ENCODE results near the gene RPS15A. TPM values are rescaled to one million over a fixed set of nuclear protein-coding genes. Genes with fewer than 3 reads are reported as not detected.
"Not testable (repeated sequence)": the region's sequence is repeated elsewhere in the genome, so short reads cannot be mapped to it uniquely, and the experiment has no call there.

RPS15A gene
- total RNA-seq, 6 experiments from 2014 or later: 1,092 to 1,264 (median 1,201) TPM

DNA sequence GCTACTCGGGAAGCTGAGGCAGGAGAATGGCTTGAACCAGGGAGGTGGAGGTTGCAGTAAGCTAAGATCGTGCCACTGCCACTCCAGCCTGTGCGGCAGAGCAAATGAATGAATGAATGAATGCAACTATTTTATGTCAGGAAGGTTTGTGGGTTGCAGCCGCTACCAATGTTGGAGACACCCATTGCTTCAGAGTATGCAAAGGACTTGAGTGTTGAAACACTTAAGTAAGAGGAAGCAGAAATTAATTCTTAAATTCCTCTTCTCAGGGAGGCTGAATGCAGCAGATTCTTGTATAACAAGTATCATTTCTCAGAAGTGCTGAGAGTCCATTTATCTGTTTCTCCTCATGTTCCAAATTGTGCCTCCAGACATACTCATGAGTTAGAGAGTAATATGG, 15.5 kb downstream of the RPS15A start:
- DNase-seq; H3K4me1 Mint-ChIP-seq (ENCODE audit: low read depth); H3K36me3 Mint-ChIP-seq (ENCODE audit: low read depth); H3K27ac Mint-ChIP-seq; H3K27me3 Mint-ChIP-seq (ENCODE audit: insufficient read depth); H3K4me3 Mint-ChIP-seq; H3K9me3 Mint-ChIP-seq: not testable (repeated sequence)

DNA sequence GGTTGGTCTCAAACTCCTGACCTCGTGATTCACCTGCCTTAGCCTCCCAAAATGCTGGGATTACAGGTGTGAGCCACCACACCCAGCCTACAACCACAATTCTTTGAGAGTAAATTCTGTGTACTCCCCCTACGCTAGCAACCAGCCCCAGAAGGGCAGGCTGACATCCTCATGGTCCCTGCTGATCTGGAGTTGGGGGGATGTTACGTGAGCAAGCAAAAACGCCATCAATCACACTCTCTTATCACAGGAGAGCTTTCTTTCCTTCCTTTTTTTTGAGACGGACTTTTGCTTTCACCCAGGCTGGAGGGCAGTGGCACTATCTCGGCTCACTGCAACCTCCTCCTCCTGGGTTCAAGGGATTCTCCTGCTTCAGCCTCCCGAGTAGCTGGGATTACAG, 18.0 kb downstream of the RPS15A start:
- H3K36me3 Mint-ChIP-seq (ENCODE audit: low read depth); H3K9me3 Mint-ChIP-seq; DNase-seq; H3K4me3 Mint-ChIP-seq; H3K27me3 Mint-ChIP-seq (ENCODE audit: insufficient read depth); H3K27ac Mint-ChIP-seq; H3K4me1 Mint-ChIP-seq (ENCODE audit: low read depth): not testable (repeated sequence)

DNA sequence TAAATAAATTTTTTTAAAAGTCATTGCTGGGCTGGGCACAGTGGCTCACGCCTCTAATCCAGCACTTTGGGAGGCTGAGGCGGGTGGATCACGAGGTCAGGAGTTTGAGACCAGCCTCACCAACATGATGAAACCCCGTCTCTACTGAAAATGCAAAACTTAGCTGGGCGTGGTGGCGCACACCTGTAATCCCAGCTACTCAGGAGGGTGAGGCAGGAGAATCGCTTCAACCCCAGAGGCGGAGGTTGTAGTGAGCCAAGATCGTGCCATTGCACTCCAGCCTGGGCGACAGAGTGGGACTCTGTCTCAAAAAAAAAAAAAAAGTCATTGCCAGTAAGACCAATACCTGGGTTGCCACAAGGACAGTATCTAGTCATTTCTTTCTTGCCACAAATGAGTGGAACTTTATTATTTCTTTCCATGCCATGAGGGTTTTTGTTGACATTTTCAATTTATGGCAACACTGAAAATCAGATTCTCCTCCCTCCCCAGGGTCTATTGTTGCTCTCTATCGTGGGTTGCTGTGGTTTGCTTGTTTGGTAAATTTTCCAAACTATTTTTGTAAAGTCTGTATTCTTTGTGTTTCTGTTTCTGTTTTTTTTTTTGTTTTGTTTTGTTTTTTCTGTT, 19.7 kb downstream of the RPS15A start:
- H3K4me1 Mint-ChIP-seq (ENCODE audit: low read depth); H3K9me3 Mint-ChIP-seq; H3K4me3 Mint-ChIP-seq; H3K36me3 Mint-ChIP-seq (ENCODE audit: low read depth); H3K27me3 Mint-ChIP-seq (ENCODE audit: insufficient read depth); H3K27ac Mint-ChIP-seq; DNase-seq: not testable (repeated sequence)

DNA sequence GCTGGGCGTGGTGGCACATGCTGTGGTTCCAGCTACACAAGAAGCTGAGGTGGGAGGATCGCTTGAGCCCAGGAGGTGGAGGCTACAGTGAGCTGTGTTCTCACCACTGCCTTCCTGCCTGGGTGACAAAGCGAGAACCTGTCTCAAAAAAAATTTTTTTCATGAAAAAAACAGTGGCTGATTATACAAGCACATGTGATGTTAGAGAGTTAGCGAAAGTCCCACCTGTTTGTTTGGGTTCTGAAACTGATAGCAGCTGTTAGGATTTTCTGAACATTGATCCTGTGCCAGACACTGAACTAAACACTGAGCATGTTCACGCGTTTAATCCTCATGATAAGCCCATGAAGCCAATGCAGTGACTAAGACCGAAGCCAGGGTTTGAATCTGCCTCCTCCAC, 22.9 kb downstream of the RPS15A start:
- DNase-seq; H3K4me1 Mint-ChIP-seq (ENCODE audit: low read depth); H3K9me3 Mint-ChIP-seq: not testable (repeated sequence)

DNA sequence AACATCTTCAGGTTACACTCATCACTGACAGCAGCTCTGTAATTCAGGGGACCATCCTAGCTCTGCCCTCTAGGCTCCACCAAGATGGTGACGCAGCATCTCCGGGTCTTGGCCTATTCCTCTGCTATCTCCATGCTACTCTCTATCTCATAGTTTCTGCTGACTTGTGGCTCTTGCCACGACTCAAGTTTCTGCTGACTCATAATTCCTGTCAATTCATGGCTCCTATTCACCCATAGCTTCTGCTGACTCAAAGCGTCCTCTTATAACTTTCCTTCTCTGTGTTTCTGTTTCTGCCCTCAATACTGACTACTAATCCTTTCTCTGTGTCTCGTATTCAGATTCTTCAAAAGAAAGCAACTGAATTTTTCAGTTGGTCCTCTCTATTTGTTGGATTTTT, 27.4 kb downstream of the RPS15A start:
- peak; percentile 35 for DNase-seq
- not testable (repeated sequence) for H3K9me3 Mint-ChIP-seq; H3K27ac Mint-ChIP-seq; H3K27me3 Mint-ChIP-seq (ENCODE audit: insufficient read depth); H3K4me3 Mint-ChIP-seq; H3K4me1 Mint-ChIP-seq (ENCODE audit: low read depth); H3K36me3 Mint-ChIP-seq (ENCODE audit: low read depth)

More for the DNA sequence above, 22.9 kb downstream of the RPS15A start:
- not testable (repeated sequence) for H3K4me3 Mint-ChIP-seq; H3K36me3 Mint-ChIP-seq (ENCODE audit: low read depth); H3K27me3 Mint-ChIP-seq (ENCODE audit: insufficient read depth); H3K27ac Mint-ChIP-seq

DNA sequence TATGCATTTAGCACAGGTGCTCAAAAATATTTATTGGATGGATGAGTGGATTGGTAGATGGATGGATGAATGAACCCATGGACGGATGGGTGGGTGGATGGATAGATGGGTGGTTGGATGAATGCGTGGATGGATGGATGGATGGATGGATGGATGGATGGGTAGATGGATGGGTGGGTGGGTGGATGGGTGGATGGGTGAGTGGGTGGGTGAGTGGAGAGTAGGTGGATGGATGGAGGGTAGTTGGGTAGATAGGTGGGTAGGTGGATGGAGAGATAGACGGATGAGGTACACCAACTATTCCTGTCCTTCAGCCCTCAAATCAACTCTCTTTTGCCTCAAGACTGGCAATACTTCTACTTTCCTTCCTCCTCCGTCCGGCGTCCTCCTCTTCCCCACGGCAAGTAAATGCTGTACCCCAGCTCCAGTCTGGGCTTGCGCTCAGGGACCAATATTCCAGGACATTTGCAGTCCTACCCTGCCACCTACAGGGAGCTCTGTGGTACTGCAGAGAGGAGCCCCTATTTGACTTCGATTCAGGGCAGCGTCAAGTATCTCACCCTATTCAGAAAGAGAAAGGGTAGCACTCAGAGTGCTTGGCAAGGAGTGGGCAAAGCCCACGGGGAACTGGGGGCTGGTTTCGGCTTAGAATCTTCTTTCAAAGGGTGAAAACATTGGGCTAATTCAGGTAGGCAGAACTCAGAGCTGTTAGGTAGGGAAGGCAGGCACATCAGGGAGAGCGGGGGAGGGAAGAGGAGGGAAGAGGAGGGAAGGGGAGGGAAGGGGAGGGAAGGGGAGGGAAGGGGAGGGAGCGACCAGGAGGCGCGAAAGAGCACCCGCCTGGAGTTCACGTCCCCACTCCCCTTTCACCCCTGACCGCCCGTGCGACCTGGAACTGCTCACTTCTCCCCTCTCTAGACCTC, 30.3 kb downstream of the RPS15A start:
- H3K4me3 Mint-ChIP-seq; H3K36me3 Mint-ChIP-seq (ENCODE audit: low read depth); H3K9me3 Mint-ChIP-seq; H3K27me3 Mint-ChIP-seq (ENCODE audit: insufficient read depth); H3K27ac Mint-ChIP-seq; H3K4me1 Mint-ChIP-seq (ENCODE audit: low read depth): not testable (repeated sequence)
- DNase-seq: peak; percentile 37
- TF ChIP-seq, protein P1, sequence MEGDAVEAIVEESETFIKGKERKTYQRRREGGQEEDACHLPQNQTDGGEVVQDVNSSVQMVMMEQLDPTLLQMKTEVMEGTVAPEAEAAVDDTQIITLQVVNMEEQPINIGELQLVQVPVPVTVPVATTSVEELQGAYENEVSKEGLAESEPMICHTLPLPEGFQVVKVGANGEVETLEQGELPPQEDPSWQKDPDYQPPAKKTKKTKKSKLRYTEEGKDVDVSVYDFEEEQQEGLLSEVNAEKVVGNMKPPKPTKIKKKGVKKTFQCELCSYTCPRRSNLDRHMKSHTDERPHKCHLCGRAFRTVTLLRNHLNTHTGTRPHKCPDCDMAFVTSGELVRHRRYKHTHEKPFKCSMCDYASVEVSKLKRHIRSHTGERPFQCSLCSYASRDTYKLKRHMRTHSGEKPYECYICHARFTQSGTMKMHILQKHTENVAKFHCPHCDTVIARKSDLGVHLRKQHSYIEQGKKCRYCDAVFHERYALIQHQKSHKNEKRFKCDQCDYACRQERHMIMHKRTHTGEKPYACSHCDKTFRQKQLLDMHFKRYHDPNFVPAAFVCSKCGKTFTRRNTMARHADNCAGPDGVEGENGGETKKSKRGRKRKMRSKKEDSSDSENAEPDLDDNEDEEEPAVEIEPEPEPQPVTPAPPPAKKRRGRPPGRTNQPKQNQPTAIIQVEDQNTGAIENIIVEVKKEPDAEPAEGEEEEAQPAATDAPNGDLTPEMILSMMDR (IDR thresholded peaks at IDR 0.05): peak; percentile 78

DNA sequence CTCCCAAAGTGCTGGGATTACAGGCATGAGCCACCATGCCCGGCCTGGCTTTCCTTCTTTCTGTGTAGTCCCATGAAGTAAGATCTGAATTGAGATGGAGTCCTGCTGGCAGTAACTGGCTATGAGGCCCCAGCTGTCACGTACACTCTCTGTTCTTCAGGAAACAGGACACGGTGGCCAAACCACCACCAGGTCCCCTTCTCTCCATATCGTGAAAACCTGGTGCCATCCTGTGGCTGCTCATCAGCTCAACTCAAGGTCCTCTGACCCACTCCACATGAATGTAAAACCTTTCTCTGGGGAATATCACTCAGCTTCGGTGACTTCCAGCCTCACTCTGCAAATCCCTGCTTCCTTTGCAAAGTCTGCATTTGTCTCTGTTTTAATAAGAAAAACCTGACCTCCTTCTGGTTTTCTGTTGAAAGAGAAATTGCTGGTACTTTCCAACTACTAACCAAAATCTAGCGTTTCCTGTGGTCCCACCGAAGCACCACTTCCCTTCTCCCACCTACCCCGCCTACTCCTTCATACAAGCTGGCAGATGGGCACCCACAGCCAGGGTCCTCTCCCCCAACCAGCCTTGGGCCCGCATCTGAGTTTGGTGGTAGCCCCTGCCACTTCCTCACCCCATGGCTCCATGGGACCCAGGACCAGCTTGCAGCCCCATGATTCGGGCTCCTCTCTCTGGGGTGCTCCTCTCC, 32.0 kb downstream of the RPS15A start:
- H3K4me1 Mint-ChIP-seq (ENCODE audit: low read depth); H3K4me3 Mint-ChIP-seq; H3K9me3 Mint-ChIP-seq; H3K27ac Mint-ChIP-seq; H3K36me3 Mint-ChIP-seq (ENCODE audit: low read depth); H3K27me3 Mint-ChIP-seq (ENCODE audit: insufficient read depth); DNase-seq: not testable (repeated sequence)

DNA sequence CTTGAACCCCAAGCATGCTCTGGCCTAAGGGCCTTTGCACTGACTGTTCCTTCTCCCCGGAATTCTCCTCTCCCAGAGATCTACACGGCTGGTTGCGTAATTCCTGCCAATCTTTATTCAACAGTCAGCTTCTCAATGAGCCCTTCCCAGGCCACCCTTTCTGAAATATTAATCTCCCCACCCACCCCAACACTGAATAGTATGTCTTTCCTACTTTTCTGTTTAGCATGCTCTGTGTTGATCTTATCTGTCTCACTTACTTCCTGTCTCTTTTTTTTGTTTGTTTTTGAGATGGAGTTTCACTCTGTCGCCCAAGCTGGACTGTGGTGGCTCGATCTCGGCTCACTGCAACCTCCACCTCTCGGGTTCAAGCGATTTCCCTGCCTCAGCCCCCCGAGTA, 33.5 kb downstream of the RPS15A start:
- H3K36me3 Mint-ChIP-seq (ENCODE audit: low read depth); DNase-seq; H3K4me3 Mint-ChIP-seq; H3K27me3 Mint-ChIP-seq (ENCODE audit: insufficient read depth); H3K4me1 Mint-ChIP-seq (ENCODE audit: low read depth); H3K27ac Mint-ChIP-seq; H3K9me3 Mint-ChIP-seq: not testable (repeated sequence)

DNA sequence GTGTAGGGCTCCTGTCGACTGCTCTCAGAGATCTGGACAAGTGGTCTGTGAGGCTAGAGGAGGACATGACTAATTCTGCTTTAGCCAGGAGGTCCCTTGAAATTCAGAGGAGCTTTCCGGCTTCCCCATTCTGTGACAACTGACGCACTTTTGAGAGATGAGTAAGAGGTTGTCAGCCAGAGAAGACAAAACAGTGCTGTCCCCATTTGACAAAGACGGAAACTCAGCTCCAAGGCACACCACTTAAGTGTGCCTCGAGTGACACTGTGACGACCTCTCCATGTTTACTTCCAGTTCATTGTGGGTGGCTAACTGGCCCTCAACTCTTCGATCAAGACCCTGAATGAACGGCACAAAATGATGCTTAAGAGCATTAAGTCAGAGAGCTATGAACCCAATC, 47.3 kb downstream of the RPS15A start:
- not testable (repeated sequence) for DNase-seq; H3K36me3 Mint-ChIP-seq (ENCODE audit: low read depth); H3K4me3 Mint-ChIP-seq; H3K27me3 Mint-ChIP-seq (ENCODE audit: insufficient read depth); H3K9me3 Mint-ChIP-seq; H3K4me1 Mint-ChIP-seq (ENCODE audit: low read depth); H3K27ac Mint-ChIP-seq

DNA sequence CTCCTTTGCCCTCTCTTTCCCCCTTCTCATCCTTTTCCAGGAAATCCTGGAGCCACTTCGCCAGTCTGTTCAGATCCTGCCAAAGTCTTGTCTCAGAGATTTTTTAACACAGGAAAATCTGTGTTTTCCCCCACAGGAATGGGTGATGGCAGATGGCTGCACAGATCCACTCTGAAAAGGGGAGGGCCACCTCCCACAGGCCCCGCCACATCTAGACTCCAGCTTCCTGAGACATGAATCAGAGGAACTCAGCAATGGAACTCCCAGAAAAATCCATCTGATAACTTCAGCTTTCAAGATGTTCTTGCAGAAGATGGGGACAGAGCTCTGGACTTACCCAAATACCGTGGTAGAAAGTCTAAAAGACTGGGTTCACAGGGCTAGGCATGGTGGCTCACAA, 50.1 kb downstream of the RPS15A start:
- H3K36me3 Mint-ChIP-seq (ENCODE audit: low read depth); H3K27me3 Mint-ChIP-seq (ENCODE audit: insufficient read depth); H3K4me3 Mint-ChIP-seq; H3K4me1 Mint-ChIP-seq (ENCODE audit: low read depth); H3K9me3 Mint-ChIP-seq; DNase-seq; H3K27ac Mint-ChIP-seq: not testable (repeated sequence)

DNA sequence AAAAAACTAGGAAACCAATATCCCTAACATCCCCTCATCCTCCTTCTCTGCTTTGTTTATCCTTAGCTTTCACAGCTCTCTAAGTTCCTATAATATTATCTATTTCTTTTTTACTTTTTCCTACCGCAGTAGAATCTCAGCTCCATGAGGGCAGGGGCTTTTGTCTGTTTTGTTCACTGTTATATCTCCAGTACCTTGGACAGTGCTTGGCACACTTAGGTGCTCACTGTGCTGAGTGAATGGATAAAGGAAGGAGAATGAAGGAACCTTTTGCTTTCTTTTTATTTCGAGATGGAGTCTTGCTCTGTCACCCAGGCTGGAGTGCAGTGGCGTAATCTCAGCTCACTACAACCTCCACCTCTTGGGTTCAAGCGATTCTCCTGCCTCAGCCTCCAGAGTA, 51.4 kb downstream of the RPS15A start:
- not testable (repeated sequence) for H3K4me1 Mint-ChIP-seq (ENCODE audit: low read depth); H3K9me3 Mint-ChIP-seq; H3K27ac Mint-ChIP-seq; H3K27me3 Mint-ChIP-seq (ENCODE audit: insufficient read depth); H3K36me3 Mint-ChIP-seq (ENCODE audit: low read depth); DNase-seq; H3K4me3 Mint-ChIP-seq

DNA sequence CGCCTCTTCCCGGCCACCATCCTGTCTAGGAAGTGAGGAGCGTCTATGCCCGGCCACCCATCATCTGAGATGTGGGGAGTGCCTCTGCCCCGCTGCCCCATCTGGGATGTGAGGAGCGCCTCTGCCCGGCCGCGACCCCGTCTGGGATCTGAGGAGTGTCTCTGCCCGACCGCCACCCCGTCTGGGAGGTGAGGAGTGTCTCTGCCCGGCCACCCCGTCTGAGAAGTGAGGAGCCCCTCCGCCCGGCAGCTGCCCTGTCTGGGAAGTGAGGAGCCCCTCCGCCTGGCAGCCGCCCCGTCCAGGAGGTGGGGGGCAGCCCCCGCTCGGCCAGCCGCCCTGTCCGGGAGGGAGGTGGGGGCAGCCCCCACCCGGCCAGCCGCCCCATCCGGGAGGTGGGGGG, 55.9 kb downstream of the RPS15A start:
- H3K9me3 Mint-ChIP-seq; H3K4me1 Mint-ChIP-seq (ENCODE audit: low read depth); H3K36me3 Mint-ChIP-seq (ENCODE audit: low read depth); H3K27me3 Mint-ChIP-seq (ENCODE audit: insufficient read depth); H3K4me3 Mint-ChIP-seq; DNase-seq; H3K27ac Mint-ChIP-seq: not testable (repeated sequence)

Measured in HFFc6 (cell line).